ES-I3 (cell line): Measurements from ENCODE around the gene RGS16.

ENCODE experiments used
- H3K36me3 ChIP-seq: 2 replicates; pipeline ENCODE4 v1.6.1; 2013; ENCODE audit warnings: mild to moderate bottlenecking, low read length, control low read depth, moderate library complexity; ENCODE audit not compliant: insufficient read depth
- H3K4me1 ChIP-seq: 2 replicates; pipeline ENCODE4 v1.6.1; 2013; ENCODE audit warnings: mild to moderate bottlenecking, control low read depth, low read length; ENCODE audit not compliant: insufficient read depth
- H3K9ac ChIP-seq: 2 replicates; pipeline ENCODE4 v1.6.1; 2013; ENCODE audit warnings: low read depth, mild to moderate bottlenecking, low read length, moderate library complexity
- H3K9me3 ChIP-seq: 2 replicates; pipeline ENCODE4 v1.6.1; 2013; ENCODE audit warnings: mild to moderate bottlenecking, low read length, moderate library complexity; ENCODE audit not compliant: control insufficient read depth, insufficient read depth

RGS16 gene

GRCh38 chr1:182588500-182589396, 15.4 kb downstream of the RGS16 start, which contains the start of gene RNASEL:
TSS of gene RNASEL (minus strand) at chr1:182589256. CDS start at chr1:182586806, 2,450 bp downstream.
- Histone ChIP-seq H3K9me3 (no peaks in the 10 kb centered on the region), H3K36me3 (no peaks in the 10 kb centered on the region), H3K4me1 (peaks cover 6% of the 10 kb centered on the region; the same call in 1 of the 2 replicates), H3K9ac (peak within 1 kb of the TSS; percentile 62)

- peak overlapping the region; percentile 62; the same call in 1 of the 2 replicates for H3K9ac ChIP-seq
- peaks cover 6% of the 10 kb centered on the region; the same call in 1 of the 2 replicates for H3K4me1 ChIP-seq
- no peaks in the 10 kb centered on the region for H3K9me3 ChIP-seq
- no peaks in the 10 kb centered on the region for H3K36me3 ChIP-seq
These were observed 16.3 kb downstream of the RGS16 start for GRCh38 chr1:182587666-182588499.

GRCh38 chr1:182587093-182587492, 17.1 kb downstream of the RGS16 start:
- no peaks in the 10 kb centered on the region for H3K9me3 ChIP-seq
- H3K9ac ChIP-seq: no peak overlapping the region
- H3K4me1 ChIP-seq: peaks cover 6% of the 10 kb centered on the region; the same call in 1 of the 2 replicates
- no peaks in the 10 kb centered on the region for H3K36me3 ChIP-seq

- Histone ChIP-seq H3K9me3 (no peaks in the 10 kb centered on the region), H3K4me1 (peaks cover 6% of the 10 kb centered on the region; the same call in 1 of the 2 replicates), H3K9ac (no peak overlapping the region), H3K36me3 (no peaks in the 10 kb centered on the region)
These were observed 17.8 kb downstream of the RGS16 start for GRCh38 chr1:182586380-182586779.

- H3K9me3 ChIP-seq: no peaks in the 10 kb centered on the region
These were observed 19.4 kb downstream of the RGS16 start for GRCh38 chr1:182584746-182585145.

GRCh38 chr1:182580736-182581135, 23.5 kb downstream of the RGS16 start:
- Histone ChIP-seq H3K36me3 (no peaks in the 10 kb centered on the region), H3K9ac (no peak overlapping the region), H3K4me1 (no peaks in the 10 kb centered on the region), H3K9me3 (no peaks in the 10 kb centered on the region)

More at GRCh38 chr1:182584746-182585145, 19.4 kb downstream of the RGS16 start:
- no peak overlapping the region for H3K9ac ChIP-seq
- H3K36me3 ChIP-seq: no peaks in the 10 kb centered on the region
- H3K4me1 ChIP-seq: peaks cover 6% of the 10 kb centered on the region; the same call in 1 of the 2 replicates

- no peaks in the 10 kb centered on the region for H3K36me3 ChIP-seq
- H3K9ac ChIP-seq: no peak overlapping the region
- no peaks in the 10 kb centered on the region for H3K4me1 ChIP-seq
- H3K9me3 ChIP-seq: no peaks in the 10 kb centered on the region
These were observed 28.5 kb downstream of the RGS16 start for GRCh38 chr1:182575540-182576149.

- Histone ChIP-seq H3K36me3 (no peaks in the 10 kb centered on the region), H3K9ac (no peak overlapping the region), H3K9me3 (no peaks in the 10 kb centered on the region), H3K4me1 (no peaks in the 10 kb centered on the region)
These were observed 30.0 kb downstream of the RGS16 start for GRCh38 chr1:182574156-182574555.

- Histone ChIP-seq H3K4me1 (no peaks in the 10 kb centered on the region), H3K9ac (no peak overlapping the region), H3K9me3 (no peaks in the 10 kb centered on the region), H3K36me3 (no peaks in the 10 kb centered on the region)
These were observed 33.6 kb downstream of the RGS16 start for GRCh38 chr1:182570611-182570970.

- no peaks in the 10 kb centered on the region for H3K9me3 ChIP-seq
- H3K36me3 ChIP-seq: no peaks in the 10 kb centered on the region
- no peak overlapping the region for H3K9ac ChIP-seq
- no peaks in the 10 kb centered on the region for H3K4me1 ChIP-seq
These were observed 34.1 kb downstream of the RGS16 start for GRCh38 chr1:182569939-182570610.

GRCh38 chr1:182568647-182569284, 35.4 kb downstream of the RGS16 start:
- H3K9ac ChIP-seq: no peak overlapping the region
- H3K9me3 ChIP-seq: no peaks in the 10 kb centered on the region
- H3K4me1 ChIP-seq: no peaks in the 10 kb centered on the region
- no peaks in the 10 kb centered on the region for H3K36me3 ChIP-seq

- H3K9me3 ChIP-seq: no peaks in the 10 kb centered on the region
- H3K4me1 ChIP-seq: no peaks in the 10 kb centered on the region
- no peaks in the 10 kb centered on the region for H3K36me3 ChIP-seq
- H3K9ac ChIP-seq: no peak overlapping the region
These were observed 36.6 kb downstream of the RGS16 start for GRCh38 chr1:182567629-182568028.

- Histone ChIP-seq H3K9ac (no peak overlapping the region), H3K4me1 (no peaks in the 10 kb centered on the region), H3K9me3 (no peaks in the 10 kb centered on the region), H3K36me3 (no peaks in the 10 kb centered on the region)
These were observed 38.7 kb downstream of the RGS16 start for GRCh38 chr1:182565537-182565936.
